Measurements from ENCODE around the gene MYBBP1A.

DNA sequence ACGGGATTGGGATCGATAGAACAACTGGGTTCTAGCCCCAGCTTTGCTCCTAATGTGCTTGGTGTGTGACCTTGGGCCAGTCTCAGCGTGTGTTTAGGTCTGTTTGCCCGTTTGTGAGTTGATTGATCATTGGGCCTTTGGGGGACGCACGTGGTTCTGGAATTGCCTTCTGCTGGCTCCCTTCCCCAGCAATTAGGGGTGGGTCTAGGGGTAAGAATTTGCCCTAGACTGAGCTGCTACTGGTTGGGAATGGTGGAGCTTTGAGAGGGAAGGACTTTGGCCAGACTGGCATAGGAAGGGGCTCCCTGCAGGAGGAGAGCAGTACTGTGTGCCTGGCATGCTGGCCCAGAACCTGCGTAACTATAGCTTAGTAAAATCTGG lies 55.0 kb downstream of the MYBBP1A start:
- TF ChIP-seq EZH2 (IDR thresholded peaks at IDR 0.05; ENCODE audit: borderline replicate concordance, low read depth, low read length) (no peak), ZNF263 (CRISPR knock-in tag; IDR thresholded peaks at IDR 0.05; ENCODE audit: borderline replicate concordance) (no peak), POU5F1 (IDR thresholded peaks at IDR 0.05; ENCODE audit: borderline replicate concordance, low read depth, low read length, partially characterized antibody) (no peak), NFYB (IDR thresholded peaks at IDR 0.05; ENCODE audit: extremely low read depth, insufficient read length) (no peak), POLR2AphosphoS5 (IDR thresholded peaks at IDR 0.05; ENCODE audit: control insufficient read depth, insufficient read depth, low read depth, low read length) (no peak), ZNF133 (CRISPR knock-in tag; IDR thresholded peaks at IDR 0.05) (no peak), NUFIP1 (IDR thresholded peaks at IDR 0.05; ENCODE audit: partially characterized antibody) (no peak), ZNF766 (CRISPR knock-in tag; conservative IDR thresholded peaks at IDR 0.05) (no peak), TBP (optimal IDR thresholded peaks at IDR 0.05; ENCODE audit: low read depth, low read length) (no peak)
- TF ChIP-seq, protein P1, sequence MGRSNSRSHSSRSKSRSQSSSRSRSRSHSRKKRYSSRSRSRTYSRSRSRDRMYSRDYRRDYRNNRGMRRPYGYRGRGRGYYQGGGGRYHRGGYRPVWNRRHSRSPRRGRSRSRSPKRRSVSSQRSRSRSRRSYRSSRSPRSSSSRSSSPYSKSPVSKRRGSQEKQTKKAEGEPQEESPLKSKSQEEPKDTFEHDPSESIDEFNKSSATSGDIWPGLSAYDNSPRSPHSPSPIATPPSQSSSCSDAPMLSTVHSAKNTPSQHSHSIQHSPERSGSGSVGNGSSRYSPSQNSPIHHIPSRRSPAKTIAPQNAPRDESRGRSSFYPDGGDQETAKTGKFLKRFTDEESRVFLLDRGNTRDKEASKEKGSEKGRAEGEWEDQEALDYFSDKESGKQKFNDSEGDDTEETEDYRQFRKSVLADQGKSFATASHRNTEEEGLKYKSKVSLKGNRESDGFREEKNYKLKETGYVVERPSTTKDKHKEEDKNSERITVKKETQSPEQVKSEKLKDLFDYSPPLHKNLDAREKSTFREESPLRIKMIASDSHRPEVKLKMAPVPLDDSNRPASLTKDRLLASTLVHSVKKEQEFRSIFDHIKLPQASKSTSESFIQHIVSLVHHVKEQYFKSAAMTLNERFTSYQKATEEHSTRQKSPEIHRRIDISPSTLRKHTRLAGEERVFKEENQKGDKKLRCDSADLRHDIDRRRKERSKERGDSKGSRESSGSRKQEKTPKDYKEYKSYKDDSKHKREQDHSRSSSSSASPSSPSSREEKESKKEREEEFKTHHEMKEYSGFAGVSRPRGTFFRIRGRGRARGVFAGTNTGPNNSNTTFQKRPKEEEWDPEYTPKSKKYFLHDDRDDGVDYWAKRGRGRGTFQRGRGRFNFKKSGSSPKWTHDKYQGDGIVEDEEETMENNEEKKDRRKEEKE (IDR thresholded peaks at IDR 0.05; ENCODE audit: borderline replicate concordance in 1 of 2, control insufficient read depth in 1 of 2, low read depth in 2 of 2, low read length in 1 of 2): no peak
- TF ChIP-seq, protein P2, sequence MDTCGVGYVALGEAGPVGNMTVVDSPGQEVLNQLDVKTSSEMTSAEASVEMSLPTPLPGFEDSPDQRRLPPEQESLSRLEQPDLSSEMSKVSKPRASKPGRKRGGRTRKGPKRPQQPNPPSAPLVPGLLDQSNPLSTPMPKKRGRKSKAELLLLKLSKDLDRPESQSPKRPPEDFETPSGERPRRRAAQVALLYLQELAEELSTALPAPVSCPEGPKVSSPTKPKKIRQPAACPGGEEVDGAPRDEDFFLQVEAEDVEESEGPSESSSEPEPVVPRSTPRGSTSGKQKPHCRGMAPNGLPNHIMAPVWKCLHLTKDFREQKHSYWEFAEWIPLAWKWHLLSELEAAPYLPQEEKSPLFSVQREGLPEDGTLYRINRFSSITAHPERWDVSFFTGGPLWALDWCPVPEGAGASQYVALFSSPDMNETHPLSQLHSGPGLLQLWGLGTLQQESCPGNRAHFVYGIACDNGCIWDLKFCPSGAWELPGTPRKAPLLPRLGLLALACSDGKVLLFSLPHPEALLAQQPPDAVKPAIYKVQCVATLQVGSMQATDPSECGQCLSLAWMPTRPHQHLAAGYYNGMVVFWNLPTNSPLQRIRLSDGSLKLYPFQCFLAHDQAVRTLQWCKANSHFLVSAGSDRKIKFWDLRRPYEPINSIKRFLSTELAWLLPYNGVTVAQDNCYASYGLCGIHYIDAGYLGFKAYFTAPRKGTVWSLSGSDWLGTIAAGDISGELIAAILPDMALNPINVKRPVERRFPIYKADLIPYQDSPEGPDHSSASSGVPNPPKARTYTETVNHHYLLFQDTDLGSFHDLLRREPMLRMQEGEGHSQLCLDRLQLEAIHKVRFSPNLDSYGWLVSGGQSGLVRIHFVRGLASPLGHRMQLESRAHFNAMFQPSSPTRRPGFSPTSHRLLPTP (IDR thresholded peaks at IDR 0.05; ENCODE audit: borderline replicate concordance, extremely low read depth, insufficient read length): no peak
- TF ChIP-seq, protein P3, sequence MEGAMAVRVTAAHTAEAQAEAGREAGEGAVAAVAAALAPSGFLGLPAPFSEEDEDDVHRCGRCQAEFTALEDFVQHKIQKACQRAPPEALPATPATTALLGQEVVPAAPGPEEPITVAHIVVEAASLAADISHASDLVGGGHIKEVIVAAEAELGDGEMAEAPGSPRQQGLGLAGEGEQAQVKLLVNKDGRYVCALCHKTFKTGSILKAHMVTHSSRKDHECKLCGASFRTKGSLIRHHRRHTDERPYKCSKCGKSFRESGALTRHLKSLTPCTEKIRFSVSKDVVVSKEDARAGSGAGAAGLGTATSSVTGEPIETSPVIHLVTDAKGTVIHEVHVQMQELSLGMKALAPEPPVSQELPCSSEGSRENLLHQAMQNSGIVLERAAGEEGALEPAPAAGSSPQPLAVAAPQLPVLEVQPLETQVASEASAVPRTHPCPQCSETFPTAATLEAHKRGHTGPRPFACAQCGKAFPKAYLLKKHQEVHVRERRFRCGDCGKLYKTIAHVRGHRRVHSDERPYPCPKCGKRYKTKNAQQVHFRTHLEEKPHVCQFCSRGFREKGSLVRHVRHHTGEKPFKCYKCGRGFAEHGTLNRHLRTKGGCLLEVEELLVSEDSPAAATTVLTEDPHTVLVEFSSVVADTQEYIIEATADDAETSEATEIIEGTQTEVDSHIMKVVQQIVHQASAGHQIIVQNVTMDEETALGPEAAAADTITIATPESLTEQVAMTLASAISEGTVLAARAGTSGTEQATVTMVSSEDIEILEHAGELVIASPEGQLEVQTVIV (CRISPR knock-in tag; IDR thresholded peaks at IDR 0.05; ENCODE audit: borderline replicate concordance): no peak
- TF ChIP-seq, protein P4, sequence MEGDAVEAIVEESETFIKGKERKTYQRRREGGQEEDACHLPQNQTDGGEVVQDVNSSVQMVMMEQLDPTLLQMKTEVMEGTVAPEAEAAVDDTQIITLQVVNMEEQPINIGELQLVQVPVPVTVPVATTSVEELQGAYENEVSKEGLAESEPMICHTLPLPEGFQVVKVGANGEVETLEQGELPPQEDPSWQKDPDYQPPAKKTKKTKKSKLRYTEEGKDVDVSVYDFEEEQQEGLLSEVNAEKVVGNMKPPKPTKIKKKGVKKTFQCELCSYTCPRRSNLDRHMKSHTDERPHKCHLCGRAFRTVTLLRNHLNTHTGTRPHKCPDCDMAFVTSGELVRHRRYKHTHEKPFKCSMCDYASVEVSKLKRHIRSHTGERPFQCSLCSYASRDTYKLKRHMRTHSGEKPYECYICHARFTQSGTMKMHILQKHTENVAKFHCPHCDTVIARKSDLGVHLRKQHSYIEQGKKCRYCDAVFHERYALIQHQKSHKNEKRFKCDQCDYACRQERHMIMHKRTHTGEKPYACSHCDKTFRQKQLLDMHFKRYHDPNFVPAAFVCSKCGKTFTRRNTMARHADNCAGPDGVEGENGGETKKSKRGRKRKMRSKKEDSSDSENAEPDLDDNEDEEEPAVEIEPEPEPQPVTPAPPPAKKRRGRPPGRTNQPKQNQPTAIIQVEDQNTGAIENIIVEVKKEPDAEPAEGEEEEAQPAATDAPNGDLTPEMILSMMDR (IDR thresholded peaks at IDR 0.05 in 2 of 3, conservative IDR thresholded peaks at IDR 0.05 in 1 of 3; ENCODE audit: insufficient read depth in 2 of 3, low read depth in 1 of 3, low read length in 3 of 3): no peak

Data from K562 (cell line).